K562 (cell line): Measurements from ENCODE around the gene ENDOG. TPM values are rescaled to one million over a fixed set of nuclear protein-coding genes. Genes with fewer than 3 reads are reported as not detected.

Source experiments
- ARNT ChIP-seq, 2 experiments: fragments of 450-650 bp; IDR thresholded peaks; 2 replicates each; pipeline ENCODE4 v1.6.1; 2016; ENCODE audit warnings: mild to moderate bottlenecking in 1 of 2
- BCOR ChIP-seq: fragments of 450-650 bp; IDR thresholded peaks from 2 replicates; pipeline ENCODE4 v1.6.1; 2016
- BMI1 ChIP-seq: fragments of 150-350 bp; IDR thresholded peaks from 2 replicates; pipeline ENCODE4 v1.6.1; 2014; ENCODE audit warnings: low read length
- CTCF ChIP-seq, 3 experiments: IDR thresholded peaks in 2 of 3; conservative IDR thresholded peaks in 1 of 3; 2 replicates each; pipeline ENCODE4 v1.5.1; 2011 to 2012; ENCODE audit warnings: low read length in 3 of 3, mild to moderate bottlenecking in 3 of 3, control low read depth in 2 of 3, improper control_type of control experiment in 1 of 3, inconsistent platforms in 1 of 3, low read depth in 1 of 3, mixed read lengths in 1 of 3, moderate library complexity in 1 of 3; ENCODE audit not compliant: insufficient read depth in 2 of 3
- CUX1 ChIP-seq: fragments of 200-800 bp; sonication (Bioruptor generic); IDR thresholded peaks from 2 replicates; pipeline ENCODE4 v1.6.1; 2016; ENCODE audit warnings: missing genetic modification characterization, missing compliant biosample characterization
- DACH1 ChIP-seq: fragments of 450-650 bp; IDR thresholded peaks from 2 replicates; pipeline ENCODE4 v1.6.1; 2018; ENCODE audit not compliant: partially characterized antibody
- HOXB6 ChIP-seq: fragments of 250-450 bp; sonication (Bioruptor Pico); IDR thresholded peaks from 2 replicates; pipeline ENCODE4 v1.5.1; 2022; ENCODE audit warnings: mild to moderate bottlenecking, borderline replicate concordance
- JUND ChIP-seq, 2 experiments: IDR thresholded peaks; 2 replicates in 1 of 2; 3 replicates in 1 of 2; pipeline ENCODE4 v1.6.1; 2011; ENCODE audit warnings: borderline replicate concordance in 2 of 2, low read depth in 2 of 2, low read length in 2 of 2, improper control_type of control experiment in 1 of 2, missing biosample characterization in 1 of 2, missing genetic modification characterization in 1 of 2, missing genetic modification reagents in 1 of 2
- MTA3 ChIP-seq: fragments of 450-650 bp; formaldehyde crosslinking; IDR thresholded peaks from 2 replicates; pipeline ENCODE4 v1.6.1; 2017; ENCODE audit warnings: mild to moderate bottlenecking, borderline replicate concordance
- NFE2 ChIP-seq: IDR thresholded peaks from 2 replicates; pipeline ENCODE4 v1.6.1; 2014; ENCODE audit warnings: antibody characterized with exemption, low read depth
- NR0B1 ChIP-seq: fragments of 450-650 bp; IDR thresholded peaks from one replicate; pipeline ENCODE4 v1.6.1; 2018; ENCODE audit warnings: mild to moderate bottlenecking, moderate library complexity; ENCODE audit not compliant: partially characterized antibody
- SRF ChIP-seq, 2 experiments: fragments of 250-450, 450-650 bp in 1 of 2; sonication (Bioruptor Pico) in 1 of 2; sonication (generic) in 1 of 2; formaldehyde crosslinking; IDR thresholded peaks; 2 replicates each; pipeline versions ENCODE4 v1.5.0 to v1.5.1; 2020 to 2022; ENCODE audit warnings: mild to moderate bottlenecking in 1 of 2, missing genetic modification reagents in 1 of 2
- ZBTB7A ChIP-seq: IDR thresholded peaks from 2 replicates; pipeline ENCODE4 v1.6.1; 2011; ENCODE audit warnings: low read depth, mild to moderate bottlenecking, low read length, moderate library complexity, borderline replicate concordance; ENCODE audit not compliant: control insufficient read depth
- polyA plus RNA-seq, 8 experiments: library from polyadenylated mRNA; depleted of rRNA in 4 of 8; stranded (reverse) in 5 of 8; unstranded in 3 of 8; fragments of >200 nt; fragmentation: Nextera tagmentation in 2 of 8; fragmentation: Illumina TruSeq in 1 of 8; extraction: Ambion mirVana in 2 of 8; extraction: Trizol in 1 of 8; gene quantifications; 2 replicates each; pipeline versions ENCODE4 v1.2.1 to v1.2.3, GENCODE V29; 2011 to 2014; ENCODE audit warnings: inconsistent platforms in 1 of 8, missing spikeins in 1 of 8
- total RNA-seq, 7 experiments: library from RNA; depleted of rRNA in 6 of 7; stranded (reverse); fragments of >200 nt in 6 of 7; fragmentation: Illumina TruSeq in 2 of 7; extraction: Trizol in 2 of 7; gene quantifications; 2 replicates each; pipeline versions ENCODE4 v1.2.1 to v1.2.3, GENCODE V29; 2011 to 2021; ENCODE audit warnings: low replicate concordance in 1 of 7
- TF ChIP-seq, protein P1 (sequence below), 3 experiments: fragments of 200-800 bp in 1 of 3; fragments of 250-450 bp in 1 of 3; fragments of 450-650 bp in 1 of 3; sonication (Bioruptor Pico) in 1 of 3; sonication (Bioruptor generic) in 1 of 3; formaldehyde crosslinking in 1 of 3; IDR thresholded peaks; 2 replicates each; pipeline versions ENCODE4 v1.6.1 to v1.8.0; 2016 to 2022; ENCODE audit warnings: mild to moderate bottlenecking in 2 of 3, missing genetic modification characterization in 2 of 3, missing compliant biosample characterization in 1 of 3, moderate library complexity in 1 of 3

The ENDOG gene
- total and polyA plus RNA-seq, 9 of the 15 experiments (the other 6 are each of a cell fraction or from before 2014, with no cell fraction given) = 1.2 to 91.0 (median 25.5) TPM

GRCh38 chr9:128863647-128864046 lies 45.3 kb downstream of the ENDOG start (continued):
- no peak for TF ChIP-seq CUX1 (CRISPR knock-in tag)
- TF ChIP-seq JUND (IDR thresholded peaks at IDR 0.05; ENCODE audit: borderline replicate concordance, low read depth, low read length) = no peak
- TF ChIP-seq JUND (tag; IDR thresholded peaks at IDR 0.05; ENCODE audit: borderline replicate concordance, low read depth, low read length) = no peak; the same call in 2 of the 3 replicates
- TF ChIP-seq CTCF (IDR thresholded peaks at IDR 0.05 in 2 of 3, conservative IDR thresholded peaks at IDR 0.05 in 1 of 3; ENCODE audit: insufficient read depth in 2 of 3, low read depth in 1 of 3, low read length in 3 of 3) = peak; percentile 93 to 99 (median 97)
- no peak for TF ChIP-seq HOXB6 (CRISPR knock-in tag)
- no peak for TF ChIP-seq BCOR
- no peak for TF ChIP-seq ARNT (IDR thresholded peaks at IDR 0.05)
- no peak for TF ChIP-seq BMI1
- no peak for TF ChIP-seq DACH1
- TF ChIP-seq SRF (CRISPR knock-in tag; IDR thresholded peaks at IDR 0.05) = 0 out of 4 replicates have a peak, but pooled peaks of 1 of the 2 experiments have one; percentile 23
- TF ChIP-seq NR0B1 = no peak
- TF ChIP-seq, protein P1, sequence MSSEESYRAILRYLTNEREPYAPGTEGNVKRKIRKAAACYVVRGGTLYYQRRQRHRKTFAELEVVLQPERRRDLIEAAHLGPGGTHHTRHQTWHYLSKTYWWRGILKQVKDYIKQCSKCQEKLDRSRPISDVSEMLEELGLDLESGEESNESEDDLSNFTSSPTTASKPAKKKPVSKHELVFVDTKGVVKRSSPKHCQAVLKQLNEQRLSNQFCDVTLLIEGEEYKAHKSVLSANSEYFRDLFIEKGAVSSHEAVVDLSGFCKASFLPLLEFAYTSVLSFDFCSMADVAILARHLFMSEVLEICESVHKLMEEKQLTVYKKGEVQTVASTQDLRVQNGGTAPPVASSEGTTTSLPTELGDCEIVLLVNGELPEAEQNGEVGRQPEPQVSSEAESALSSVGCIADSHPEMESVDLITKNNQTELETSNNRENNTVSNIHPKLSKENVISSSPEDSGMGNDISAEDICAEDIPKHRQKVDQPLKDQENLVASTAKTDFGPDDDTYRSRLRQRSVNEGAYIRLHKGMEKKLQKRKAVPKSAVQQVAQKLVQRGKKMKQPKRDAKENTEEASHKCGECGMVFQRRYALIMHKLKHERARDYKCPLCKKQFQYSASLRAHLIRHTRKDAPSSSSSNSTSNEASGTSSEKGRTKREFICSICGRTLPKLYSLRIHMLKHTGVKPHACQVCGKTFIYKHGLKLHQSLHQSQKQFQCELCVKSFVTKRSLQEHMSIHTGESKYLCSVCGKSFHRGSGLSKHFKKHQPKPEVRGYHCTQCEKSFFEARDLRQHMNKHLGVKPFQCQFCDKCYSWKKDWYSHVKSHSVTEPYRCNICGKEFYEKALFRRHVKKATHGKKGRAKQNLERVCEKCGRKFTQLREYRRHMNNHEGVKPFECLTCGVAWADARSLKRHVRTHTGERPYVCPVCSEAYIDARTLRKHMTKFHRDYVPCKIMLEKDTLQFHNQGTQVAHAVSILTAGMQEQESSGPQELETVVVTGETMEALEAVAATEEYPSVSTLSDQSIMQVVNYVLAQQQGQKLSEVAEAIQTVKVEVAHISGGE (CRISPR knock-in tag; IDR thresholded peaks at IDR 0.05) = no peak
- TF ChIP-seq NFE2 = no peak
- TF ChIP-seq MTA3 = no peak
- TF ChIP-seq ZBTB7A = peak; percentile 61; the same call in 1 of the 2 replicates
